ENCODE results near the gene IL26. TPM values are rescaled to one million over a fixed set of nuclear protein-coding genes. Genes with fewer than 3 reads are reported as not detected.
A peak's percentile ranks its signal among the peaks of the same experiment; 100 is the strongest.

Gene IL26
- not detected in 2 replicates for total RNA-seq

- no peak for DNase-seq (ENCODE audit: low read depth)
Observed at GRCh38 chr12:68225576-68226476, at the start of gene IL26. Gene IL26, minus strand, starts transcription at chr12:68225810. Its CDS starts 54 bp downstream, at chr12:68225756.

GRCh38 chr12:68272732-68273131 lies 47.1 kb upstream of the IL26 start:
- DNase-seq (ENCODE audit: low read depth), result no peak

DNA sequence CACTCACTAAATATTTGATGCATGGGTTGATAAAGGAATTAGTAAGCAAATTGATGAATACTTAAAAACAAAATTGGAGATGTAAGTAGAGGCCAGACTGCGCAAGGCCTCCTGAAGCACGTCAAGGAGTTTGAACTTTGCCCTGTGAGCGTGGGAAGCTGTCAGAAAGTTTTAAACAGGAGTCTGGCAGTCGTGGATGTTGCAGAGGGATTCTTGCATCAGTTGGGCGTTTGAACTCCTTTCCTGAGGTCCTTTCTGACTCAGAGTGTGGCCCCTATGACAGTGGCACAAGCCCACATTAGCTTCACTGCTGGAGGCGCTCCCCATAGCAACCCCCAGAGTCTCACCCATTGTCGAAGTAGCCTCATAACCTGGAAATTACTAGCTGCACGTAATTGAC lies 45.7 kb upstream of the IL26 start:
- DNase-seq (ENCODE audit: low read depth), result no peak

GRCh38 chr12:68270358-68270757 lies 44.7 kb upstream of the IL26 start:
- peak; percentile 37 for DNase-seq (ENCODE audit: low read depth)

DNA sequence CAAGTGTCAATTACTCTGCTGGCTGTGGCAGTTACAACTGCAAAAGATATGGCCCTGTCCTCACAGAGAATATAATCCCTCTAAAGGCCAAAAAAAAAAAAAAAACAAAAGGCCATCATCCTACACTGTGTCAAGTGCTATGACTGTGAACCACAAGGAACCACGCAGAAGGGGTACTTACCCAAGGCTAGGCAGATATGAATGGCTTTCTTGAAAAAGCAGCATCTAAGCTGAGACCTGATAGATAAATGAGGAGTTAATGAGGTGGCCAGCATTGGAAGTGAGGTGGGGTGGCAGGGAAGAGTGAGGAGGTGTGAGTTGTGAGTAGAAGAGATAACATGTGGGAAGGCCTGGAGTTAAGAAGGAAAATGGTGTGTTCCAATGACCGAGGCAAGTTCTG lies 44.2 kb upstream of the IL26 start:
- no peak for DNase-seq (ENCODE audit: low read depth)

DNA sequence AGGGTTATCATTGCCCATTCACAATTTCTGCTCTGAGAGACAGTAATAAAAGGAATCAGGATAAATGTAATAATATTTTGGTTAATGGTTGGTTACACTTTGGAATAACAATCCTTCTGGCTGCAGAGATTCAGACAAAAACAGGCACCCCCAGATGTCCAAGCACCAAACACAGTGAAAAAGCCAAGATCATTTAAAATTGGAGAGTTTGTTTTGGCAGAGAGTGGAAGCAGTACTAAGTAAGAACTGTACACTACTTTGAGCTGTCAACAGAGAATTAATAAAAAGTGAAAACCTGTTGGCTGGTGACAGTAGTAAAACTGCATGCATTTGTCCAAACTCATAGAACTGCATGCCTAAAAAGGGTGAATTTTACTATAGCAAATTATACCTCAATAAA lies 43.4 kb upstream of the IL26 start:
- no peak for DNase-seq (ENCODE audit: low read depth)

- no peak for DNase-seq (ENCODE audit: low read depth)
Observed at GRCh38 chr12:68267892-68268396, 42.3 kb upstream of the IL26 start.

DNA sequence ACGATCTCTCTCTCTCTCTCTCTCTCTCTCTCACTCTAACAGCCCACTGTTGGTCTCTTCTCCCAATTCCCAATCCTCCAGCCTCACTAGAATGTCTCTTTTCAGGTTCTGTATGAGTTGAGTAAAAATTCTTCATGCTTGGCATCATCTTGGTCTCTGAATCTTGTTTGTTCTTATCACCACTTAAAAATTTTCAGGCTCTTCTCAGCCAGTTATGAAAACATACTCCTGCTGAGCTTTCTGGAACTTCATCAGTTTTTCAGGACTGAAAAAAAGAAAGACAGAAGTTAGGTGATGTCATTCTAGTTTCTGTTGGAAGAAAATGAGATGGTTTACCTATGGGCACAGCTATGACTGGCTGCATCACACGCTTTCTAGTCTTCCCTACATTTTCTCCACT lies 39.2 kb upstream of the IL26 start:
- DNase-seq (ENCODE audit: low read depth), result no peak

- no peak for DNase-seq (ENCODE audit: low read depth)
Observed at GRCh38 chr12:68264158-68264855, 38.7 kb upstream of the IL26 start.

DNA sequence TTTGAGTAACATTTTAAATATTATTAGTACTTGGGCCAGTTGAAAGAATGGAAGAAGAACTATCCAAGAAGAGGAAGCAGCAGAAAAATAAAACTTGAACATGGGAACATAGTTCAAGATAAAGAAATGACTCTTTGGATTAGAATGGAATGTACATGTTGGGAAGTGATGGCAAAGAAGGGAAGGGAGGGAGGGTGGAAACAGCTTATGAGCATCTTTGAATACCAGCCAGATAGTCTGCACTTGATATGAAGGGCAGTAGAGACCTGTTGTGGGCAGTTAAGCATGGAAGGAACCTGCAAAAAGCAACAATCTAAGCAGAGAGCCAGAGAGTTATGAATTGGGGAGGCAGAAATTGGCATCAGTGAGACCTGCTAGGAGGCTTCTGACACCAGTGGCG lies 37.8 kb upstream of the IL26 start:
- no peak for DNase-seq (ENCODE audit: low read depth)

DNA sequence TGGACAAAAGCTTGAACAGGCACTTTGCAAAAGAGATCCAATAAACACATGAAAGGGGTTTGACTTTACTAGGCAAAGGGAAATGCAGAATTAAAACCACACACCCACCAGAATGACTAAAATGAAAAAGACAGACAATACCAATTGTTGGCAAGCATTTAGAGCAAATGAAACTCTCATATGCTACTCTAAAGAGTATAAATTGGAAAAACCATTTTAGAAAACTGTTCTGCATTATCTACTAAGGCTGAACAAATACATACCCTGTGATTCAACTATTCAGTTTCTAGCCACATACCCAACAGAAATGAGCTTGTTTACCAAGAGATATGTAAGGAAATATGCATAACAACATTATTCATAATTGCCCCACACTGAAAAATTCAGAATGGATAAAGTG lies 36.3 kb upstream of the IL26 start:
- no peak for DNase-seq (ENCODE audit: low read depth)

DNA sequence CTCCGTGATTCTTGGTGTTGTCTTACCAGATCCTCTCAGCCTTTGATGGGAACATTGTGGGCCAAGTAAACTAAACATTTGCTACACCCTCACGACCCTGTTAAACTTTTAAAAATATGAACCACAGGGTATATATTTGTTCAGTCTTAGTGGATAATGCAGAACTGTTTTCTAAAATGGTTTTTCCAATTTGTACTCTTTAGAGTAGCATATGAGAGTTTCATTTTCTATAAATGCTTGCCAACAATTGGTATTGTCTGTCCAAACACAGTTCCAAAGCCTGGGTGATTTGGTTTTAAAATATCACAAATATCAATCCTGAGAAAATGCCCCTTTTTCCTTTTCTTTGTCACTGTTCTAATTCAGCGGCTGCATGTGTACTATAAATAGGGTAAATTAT lies 34.5 kb upstream of the IL26 start:
- no peak for DNase-seq (ENCODE audit: low read depth)

DNA sequence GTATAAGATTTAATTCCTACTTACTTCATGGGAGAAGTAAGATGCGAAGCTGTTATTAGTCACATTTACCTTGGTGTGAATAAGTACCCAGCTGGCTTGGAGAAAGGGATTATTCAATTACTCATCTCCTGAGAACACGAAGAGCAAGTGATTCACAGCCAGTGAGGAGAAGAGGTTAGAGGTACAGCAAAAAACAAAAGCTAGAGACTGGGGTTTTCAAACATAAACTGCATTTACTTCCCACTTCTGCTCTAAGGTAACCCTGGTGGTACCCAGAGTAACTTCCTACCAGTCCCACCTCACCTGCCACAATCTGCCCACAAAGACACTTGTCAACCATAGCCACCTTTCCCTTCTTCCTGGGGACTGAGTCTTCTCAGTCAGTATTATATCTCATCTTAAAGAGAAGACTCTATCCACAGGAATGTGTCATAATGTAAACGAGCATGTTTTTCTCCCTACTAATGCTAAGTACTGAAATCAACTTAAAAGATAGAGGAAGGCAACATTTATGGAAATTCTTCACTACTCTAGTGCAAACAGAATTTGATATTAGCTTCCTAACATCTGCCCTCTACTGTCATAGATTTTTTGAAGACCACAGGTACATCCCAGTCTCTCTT lies 33.8 kb upstream of the IL26 start:
- DNase-seq (ENCODE audit: low read depth), result peak; percentile 93

DNA sequence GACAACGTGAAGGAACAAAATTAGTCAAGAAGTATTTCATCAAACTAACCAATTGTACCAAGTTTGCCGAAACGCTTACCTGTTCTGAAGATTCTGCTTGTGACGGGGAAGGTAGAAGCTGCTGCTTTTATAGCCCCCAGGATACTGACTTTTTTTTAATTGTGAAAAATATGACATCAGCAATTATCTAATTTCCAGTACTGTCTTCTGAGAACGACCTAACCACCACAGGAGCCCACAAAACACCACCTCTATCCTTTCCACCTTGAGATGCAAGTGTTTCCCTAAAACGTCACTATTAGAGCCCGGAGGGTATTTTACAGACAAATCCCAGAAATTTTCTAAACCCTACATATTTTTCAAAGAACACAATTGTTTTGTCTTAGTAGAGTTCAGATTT lies 27.9 kb upstream of the IL26 start, which contains the start of gene IL22:
IL22 (minus strand) TSS at position 101 of the 400 bp plus-strand sequence. CDS start 156 bp downstream, outside the sequence.
- DNase-seq (ENCODE audit: low read depth), result no peak

DNA sequence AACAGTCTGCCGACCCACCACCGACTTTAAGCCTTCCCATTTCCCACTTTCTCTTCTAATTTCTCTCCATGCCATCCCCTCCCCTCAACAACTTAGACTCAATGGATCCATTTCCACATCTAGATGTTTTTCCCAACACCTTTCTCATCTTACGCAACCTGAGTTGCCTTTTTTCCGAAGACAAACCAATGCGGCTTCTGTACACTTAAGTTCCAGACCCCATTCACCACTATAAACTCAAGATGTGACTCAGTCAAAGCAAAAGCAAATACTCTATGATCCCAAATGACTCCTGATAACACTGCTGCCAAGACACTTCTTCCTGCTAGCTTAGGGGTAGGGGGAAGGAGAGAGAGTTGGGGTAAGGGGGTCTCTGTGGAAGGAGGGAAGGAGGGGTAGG lies 26.5 kb upstream of the IL26 start:
- no peak for DNase-seq (ENCODE audit: low read depth)

GRCh38 chr12:68250454-68250853 lies 24.8 kb upstream of the IL26 start:
- no peak for DNase-seq (ENCODE audit: low read depth)

GRCh38 chr12:68247785-68248184 lies 22.2 kb upstream of the IL26 start:
- no peak for DNase-seq (ENCODE audit: low read depth)

GRCh38 chr12:68246350-68246749 lies 20.7 kb upstream of the IL26 start:
- no peak for DNase-seq (ENCODE audit: low read depth)

- no peak for DNase-seq (ENCODE audit: low read depth)
Observed at GRCh38 chr12:68245180-68246021, 19.8 kb upstream of the IL26 start.

GRCh38 chr12:68242777-68243176 lies 17.2 kb upstream of the IL26 start:
- no peak for DNase-seq (ENCODE audit: low read depth)

- no peak for DNase-seq (ENCODE audit: low read depth)
Observed at GRCh38 chr12:68240975-68241374, 15.4 kb upstream of the IL26 start.

Measured in renal cortical epithelial cell (primary cell).